ENCODE results near the gene FNDC1. TPM values are rescaled to one million over a fixed set of nuclear protein-coding genes. Genes with fewer than 3 reads are reported as not detected.
A peak's percentile ranks its signal among the peaks of the same experiment; 100 is the strongest.

FNDC1 gene
- total and polyA plus RNA-seq, 12 donors: 0.07 to 6.2 (median 2.7) TPM

DNA sequence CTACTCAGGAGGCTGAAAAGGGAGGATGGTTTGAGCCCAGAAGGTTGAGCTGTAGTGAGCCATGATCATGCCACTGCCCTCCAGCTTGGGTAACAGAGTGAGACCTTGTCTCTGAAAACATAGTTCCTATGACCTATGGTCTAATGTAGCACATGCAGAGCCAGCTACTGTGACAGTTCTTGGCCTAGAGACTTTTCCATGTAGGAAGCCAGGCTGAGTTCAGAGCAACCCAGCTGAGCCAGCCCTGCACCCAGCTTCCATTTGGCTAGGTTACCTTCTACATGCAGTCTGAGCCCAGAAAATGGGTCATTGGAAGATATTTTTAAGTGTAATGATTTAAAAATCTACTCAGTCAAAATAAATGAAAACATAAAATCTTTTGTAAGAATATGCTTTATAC is 92.8 kb downstream of the FNDC1 start:
- TF ChIP-seq, protein P1, sequence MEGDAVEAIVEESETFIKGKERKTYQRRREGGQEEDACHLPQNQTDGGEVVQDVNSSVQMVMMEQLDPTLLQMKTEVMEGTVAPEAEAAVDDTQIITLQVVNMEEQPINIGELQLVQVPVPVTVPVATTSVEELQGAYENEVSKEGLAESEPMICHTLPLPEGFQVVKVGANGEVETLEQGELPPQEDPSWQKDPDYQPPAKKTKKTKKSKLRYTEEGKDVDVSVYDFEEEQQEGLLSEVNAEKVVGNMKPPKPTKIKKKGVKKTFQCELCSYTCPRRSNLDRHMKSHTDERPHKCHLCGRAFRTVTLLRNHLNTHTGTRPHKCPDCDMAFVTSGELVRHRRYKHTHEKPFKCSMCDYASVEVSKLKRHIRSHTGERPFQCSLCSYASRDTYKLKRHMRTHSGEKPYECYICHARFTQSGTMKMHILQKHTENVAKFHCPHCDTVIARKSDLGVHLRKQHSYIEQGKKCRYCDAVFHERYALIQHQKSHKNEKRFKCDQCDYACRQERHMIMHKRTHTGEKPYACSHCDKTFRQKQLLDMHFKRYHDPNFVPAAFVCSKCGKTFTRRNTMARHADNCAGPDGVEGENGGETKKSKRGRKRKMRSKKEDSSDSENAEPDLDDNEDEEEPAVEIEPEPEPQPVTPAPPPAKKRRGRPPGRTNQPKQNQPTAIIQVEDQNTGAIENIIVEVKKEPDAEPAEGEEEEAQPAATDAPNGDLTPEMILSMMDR (IDR thresholded peaks at IDR 0.05): no peak
- DNase-seq: no peak
- Histone ChIP-seq H3K27ac (no peak overlapping the region), H3K9me3 (no peaks in the 10 kb centered on the region), H3K4me1 (peaks cover 0 to 4% (median 0%) of the 10 kb centered on the region in 9 donors), H3K27me3 (peaks cover 0 to 5% (median 0%) of the 10 kb centered on the region in 7 donors), H3K36me3 (no peaks in the 10 kb centered on the region), H3K4me3 (no peak overlapping the region)
- intact Hi-C loops (cut with DNase I): no loop called here
- peak in 1 of 8 donors; percentile 28 for ATAC-seq

DNA sequence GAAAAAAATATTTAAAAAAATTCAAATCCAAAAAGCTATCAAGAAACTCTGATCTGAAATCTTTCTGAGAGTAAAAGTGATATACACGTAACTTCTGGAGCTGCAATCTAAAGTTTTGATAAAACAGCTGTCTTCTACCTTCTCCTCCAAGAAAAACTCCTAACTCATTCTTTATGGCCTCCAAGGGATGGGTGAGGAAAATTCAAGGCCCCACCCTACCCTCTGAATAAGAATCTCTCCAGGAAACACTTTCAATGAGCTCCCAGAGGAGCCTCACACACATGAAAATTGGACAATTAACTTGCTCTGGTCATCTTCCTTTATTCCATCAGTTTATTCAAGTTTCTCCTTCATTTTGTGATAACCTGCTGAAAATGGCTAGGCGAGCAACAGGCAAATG is 93.4 kb downstream of the FNDC1 start:
- no peak overlapping the region for H3K27ac ChIP-seq
- no peaks in the 10 kb centered on the region for H3K9me3 ChIP-seq
- ATAC-seq: no peak
- H3K4me3 ChIP-seq: no peak overlapping the region
- TF ChIP-seq, protein P1 (IDR thresholded peaks at IDR 0.05): no peak
- WGBS, 2 donors: 72% methylated on average over 2 of the region's 2 CpGs
- intact Hi-C loops (cut with DNase I): no loop called here
- H3K4me1 ChIP-seq: peaks cover 0 to 4% (median 0%) of the 10 kb centered on the region in 9 donors
- H3K27me3 ChIP-seq: peaks cover 0 to 5% (median 0%) of the 10 kb centered on the region in 7 donors
- no peak for DNase-seq
- no peaks in the 10 kb centered on the region for H3K36me3 ChIP-seq

DNA sequence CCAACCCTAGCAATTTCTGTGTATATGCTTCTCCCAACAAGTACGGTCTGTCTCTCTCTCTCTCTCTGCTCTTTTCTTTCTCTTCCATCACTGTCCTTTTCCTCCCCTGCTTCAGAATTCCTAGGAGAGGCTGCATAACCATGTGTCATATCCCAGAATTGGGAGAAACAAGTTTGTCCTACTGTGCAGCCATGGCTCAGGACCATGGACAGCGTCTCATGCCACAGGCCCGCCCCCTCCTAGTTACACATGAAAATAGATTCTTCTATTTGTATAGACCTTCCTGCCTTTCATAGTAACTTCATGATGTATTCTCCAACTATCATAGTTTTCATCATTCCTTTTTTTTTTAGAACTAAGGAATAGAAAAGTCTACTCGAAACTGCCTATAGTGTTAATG is 98.0 kb downstream of the FNDC1 start:
- Histone ChIP-seq H3K4me3 (no peak overlapping the region), H3K4me1 (peaks cover 0 to 4% (median 0%) of the 10 kb centered on the region in 9 donors), H3K9me3 (no peaks in the 10 kb centered on the region), H3K36me3 (no peaks in the 10 kb centered on the region), H3K27me3 (peaks cover 0 to 4% (median 0%) of the 10 kb centered on the region in 7 donors), H3K27ac (no peak overlapping the region)
- no peak for ATAC-seq
- TF ChIP-seq, protein P1 (IDR thresholded peaks at IDR 0.05): no peak
- no peak for DNase-seq
- intact Hi-C loops (cut with DNase I): no loop called here
- 47 to 51% methylated on average over 4 of the region's 4 CpGs for WGBS, 2 donors

DNA sequence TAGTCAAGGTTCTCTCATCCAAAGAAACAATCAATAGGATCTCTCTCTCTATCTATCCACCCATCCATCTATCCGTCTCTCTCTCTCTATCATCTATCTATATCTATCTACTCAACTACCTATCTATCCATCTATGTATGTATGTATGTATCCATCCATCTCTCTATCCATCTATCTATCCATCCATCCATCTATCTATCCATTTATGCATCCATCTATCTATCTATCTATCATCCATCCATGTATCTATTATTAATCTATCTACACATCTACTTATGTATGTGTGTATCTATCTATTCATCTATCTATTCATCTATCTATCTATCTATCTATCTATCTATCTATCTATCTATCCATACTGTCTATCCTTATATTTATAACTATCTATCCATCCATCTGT is 99.3 kb downstream of the FNDC1 start:
- ATAC-seq (no peak), DNase-seq (no peak)
- Histone ChIP-seq H3K27me3 (peaks cover 0 to 4% (median 0%) of the 10 kb centered on the region in 7 donors), H3K4me3 (no peak overlapping the region), H3K36me3 (no peaks in the 10 kb centered on the region), H3K27ac (no peak overlapping the region), H3K4me1 (no peaks in the 10 kb centered on the region), H3K9me3 (no peaks in the 10 kb centered on the region)
- 83 to 98% methylated on average over 1 of the region's 1 CpG for WGBS, 2 donors
- intact Hi-C loops (cut with DNase I): no loop called here
- TF ChIP-seq, protein P1 (IDR thresholded peaks at IDR 0.05): no peak

Measured in heart right ventricle (tissue), 16 donors.